Measurements from ENCODE around the gene DDIT4. TPM values are rescaled to one million over a fixed set of nuclear protein-coding genes. Genes with fewer than 3 reads are reported as not detected.

DDIT4 gene
- total and polyA plus RNA-seq, 2 of the 8 experiments (the other 6 are each of a cell fraction or from before 2014, with no cell fraction given) = 47.4 to 108 TPM

DNA sequence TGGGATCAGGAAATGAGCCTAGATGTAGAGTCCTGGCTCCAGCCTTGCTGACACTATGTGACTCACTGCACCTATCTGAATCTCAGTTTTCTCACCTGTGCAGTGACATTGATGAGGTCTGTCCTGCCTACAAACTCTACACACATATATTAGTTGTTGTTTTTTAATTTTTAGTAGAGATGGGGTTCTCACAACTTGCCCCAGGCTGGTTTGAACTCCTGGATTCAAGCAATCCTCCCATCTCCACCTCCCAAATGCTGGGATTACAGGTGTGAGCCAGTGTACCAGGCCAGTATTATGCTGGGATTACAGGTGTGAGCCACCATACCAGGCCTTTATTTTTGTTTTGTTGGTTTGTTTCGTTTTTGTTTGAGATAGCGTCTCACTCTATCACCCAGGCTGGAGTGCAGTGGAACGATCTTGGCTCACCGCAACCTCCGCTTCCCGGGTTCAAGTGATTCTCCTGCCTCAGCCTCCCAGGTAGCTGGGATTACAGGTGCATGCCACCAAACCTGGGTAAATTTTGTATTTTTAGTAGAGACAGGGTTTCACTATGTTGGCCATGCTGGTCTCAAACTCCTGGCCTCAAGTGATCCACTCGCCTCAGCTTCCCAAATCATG is 11.8 kb upstream of the DDIT4 start (continued):
- no peak for TF ChIP-seq SP2 (IDR thresholded peaks at IDR 0.05; ENCODE audit: low read length)
- TF ChIP-seq KDM4A (IDR thresholded peaks at IDR 0.05; ENCODE audit: low read depth, low read length, severe bottlenecking) = no peak
- TF ChIP-seq EGR1 (IDR thresholded peaks at IDR 0.05; ENCODE audit: borderline replicate concordance, low read depth, low read length) = no peak
- TF ChIP-seq YY1 (IDR thresholded peaks at IDR 0.05; ENCODE audit: low read depth, low read length) = no peak
- no peak for TF ChIP-seq HDAC2 (IDR thresholded peaks at IDR 0.05; ENCODE audit: borderline replicate concordance in 1 of 2, low read depth in 2 of 2, low read length in 2 of 2)
- no peak for TF ChIP-seq JUN (IDR thresholded peaks at IDR 0.05; ENCODE audit: low read depth, low read length)
- no peak for TF ChIP-seq TCF12 (IDR thresholded peaks at IDR 0.05; ENCODE audit: low read depth, low read length)
- TF ChIP-seq SP1 (IDR thresholded peaks at IDR 0.05; ENCODE audit: low read depth, low read length) = no peak
- TF ChIP-seq RAD21 (IDR thresholded peaks at IDR 0.05 in 1 of 2, conservative IDR thresholded peaks at IDR 0.05 in 1 of 2; ENCODE audit: low read depth in 2 of 2, low read length in 2 of 2) = no peak
- TF ChIP-seq CBX8 (IDR thresholded peaks at IDR 0.05; ENCODE audit: borderline replicate concordance, low read depth, low read length) = no peak

Data from H1 (cell line).